ENCODE measurements around the gene RAVER2. TPM values are rescaled to one million over a fixed set of nuclear protein-coding genes. Genes with fewer than 3 reads are reported as not detected.

The RAVER2 gene
- total RNA-seq, 1 donor from 2014 or later = 23.8 TPM

DNA sequence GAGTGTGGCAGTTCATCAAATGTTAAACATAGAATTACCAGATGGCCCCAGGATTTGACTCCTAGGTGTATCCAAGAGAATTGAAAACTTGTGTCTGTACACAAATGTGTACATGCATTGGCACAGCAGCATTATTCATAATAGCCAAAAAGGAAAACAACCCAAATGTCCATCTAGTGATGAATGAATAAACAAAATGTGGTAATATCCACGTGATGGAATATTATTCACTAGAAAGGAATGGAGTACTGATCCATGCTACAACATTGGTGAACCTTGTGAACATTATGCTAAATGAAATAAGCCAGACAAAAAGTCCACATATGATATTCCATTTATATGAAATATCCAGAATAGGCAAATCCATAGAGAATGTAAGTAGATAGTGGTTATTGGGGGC lies 77.7 kb downstream of the RAVER2 start:
- Histone ChIP-seq H3K27ac (replicated peaks) (no peak overlapping the region), H3K9me3 (replicated peaks) (no peaks in the 10 kb centered on the region), H3K4me1 (peaks cover 10% of the 10 kb centered on the region), H3K36me3 (peaks cover 2% of the 10 kb centered on the region), H3K27me3 (ENCODE audit: low read depth) (no peaks in the 10 kb centered on the region), H3K4me3 (no peak overlapping the region)
- no peak for DNase-seq
- TF ChIP-seq, protein P1, sequence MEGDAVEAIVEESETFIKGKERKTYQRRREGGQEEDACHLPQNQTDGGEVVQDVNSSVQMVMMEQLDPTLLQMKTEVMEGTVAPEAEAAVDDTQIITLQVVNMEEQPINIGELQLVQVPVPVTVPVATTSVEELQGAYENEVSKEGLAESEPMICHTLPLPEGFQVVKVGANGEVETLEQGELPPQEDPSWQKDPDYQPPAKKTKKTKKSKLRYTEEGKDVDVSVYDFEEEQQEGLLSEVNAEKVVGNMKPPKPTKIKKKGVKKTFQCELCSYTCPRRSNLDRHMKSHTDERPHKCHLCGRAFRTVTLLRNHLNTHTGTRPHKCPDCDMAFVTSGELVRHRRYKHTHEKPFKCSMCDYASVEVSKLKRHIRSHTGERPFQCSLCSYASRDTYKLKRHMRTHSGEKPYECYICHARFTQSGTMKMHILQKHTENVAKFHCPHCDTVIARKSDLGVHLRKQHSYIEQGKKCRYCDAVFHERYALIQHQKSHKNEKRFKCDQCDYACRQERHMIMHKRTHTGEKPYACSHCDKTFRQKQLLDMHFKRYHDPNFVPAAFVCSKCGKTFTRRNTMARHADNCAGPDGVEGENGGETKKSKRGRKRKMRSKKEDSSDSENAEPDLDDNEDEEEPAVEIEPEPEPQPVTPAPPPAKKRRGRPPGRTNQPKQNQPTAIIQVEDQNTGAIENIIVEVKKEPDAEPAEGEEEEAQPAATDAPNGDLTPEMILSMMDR (IDR thresholded peaks at IDR 0.05; ENCODE audit: borderline replicate concordance) = no peak
- intact Hi-C loops (cut with micrococcal nuclease) = loop anchor here (5.0 kb wide), 2 partner anchors 70 to 555 kb away; no protein-coding TSS in a partner anchor

DNA sequence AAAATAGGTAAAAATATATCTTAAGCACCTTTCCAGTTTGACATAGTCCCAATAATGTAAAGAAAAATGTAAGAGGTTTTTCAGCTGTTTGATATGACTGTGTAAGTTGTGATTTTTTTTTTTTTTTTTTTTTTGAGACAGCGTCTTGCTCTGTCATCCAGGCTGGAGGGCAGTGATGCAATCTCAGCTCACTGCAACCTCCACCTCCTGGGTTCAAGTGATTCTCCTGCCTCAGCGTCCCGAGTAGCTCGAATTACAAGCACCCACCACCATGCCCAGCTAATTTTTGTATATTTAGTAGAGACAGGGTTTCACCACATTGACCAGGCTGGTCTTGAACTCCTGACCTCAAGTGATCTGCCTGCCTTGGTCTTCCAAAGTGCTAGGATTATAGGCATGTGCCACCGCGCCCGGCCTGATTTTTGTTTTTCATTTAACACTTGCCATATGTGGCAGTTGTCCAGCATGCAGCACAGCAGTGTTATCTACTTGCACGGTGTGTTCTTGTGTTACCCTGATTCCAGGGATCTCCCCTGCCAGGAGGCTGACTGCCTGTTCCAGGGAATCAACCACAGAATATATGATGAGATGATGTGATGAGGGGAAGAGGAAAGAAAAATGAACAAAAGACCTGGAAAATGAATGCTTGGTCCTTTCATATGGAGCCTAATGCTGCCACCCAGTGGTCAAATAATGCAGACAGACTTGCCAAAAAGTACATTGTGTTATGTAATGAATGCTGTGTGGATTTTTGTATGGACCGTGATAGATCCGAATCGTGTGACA lies 79.0 kb downstream of the RAVER2 start:
- H3K9me3 ChIP-seq (replicated peaks) = no peaks in the 10 kb centered on the region
- H3K27ac ChIP-seq (replicated peaks) = no peak overlapping the region
- no peak overlapping the region for H3K4me3 ChIP-seq
- no peaks in the 10 kb centered on the region for H3K27me3 ChIP-seq (ENCODE audit: low read depth)
- H3K4me1 ChIP-seq = peaks cover 13% of the 10 kb centered on the region
- DNase-seq = peak; percentile 26
- intact Hi-C loops (cut with micrococcal nuclease) = loop anchor here (2.0 to 5.0 kb wide), 3 partner anchors 72 to 557 kb away; no protein-coding TSS in a partner anchor
- TF ChIP-seq, protein P1 (IDR thresholded peaks at IDR 0.05; ENCODE audit: borderline replicate concordance) = peak; percentile 86
- no peaks in the 10 kb centered on the region for H3K36me3 ChIP-seq

DNA sequence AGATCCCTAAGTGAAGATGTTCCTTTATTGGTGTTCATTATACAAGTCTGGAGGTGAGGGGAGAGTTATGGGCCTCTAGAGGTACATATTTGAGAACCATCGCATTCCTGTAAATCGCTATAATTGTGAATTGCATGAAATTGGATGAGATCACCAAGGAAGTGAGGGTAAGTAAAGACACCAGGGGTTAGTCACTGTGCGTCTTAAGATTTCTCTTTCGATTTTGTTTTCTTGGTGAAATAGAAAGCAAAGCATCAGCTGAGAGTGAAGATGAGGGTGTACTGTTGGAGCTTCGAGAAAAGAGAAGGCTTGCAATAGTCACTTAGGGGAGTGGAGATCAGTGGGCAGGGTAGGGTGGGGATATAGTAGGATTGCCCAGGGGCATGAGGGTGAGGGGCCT lies 82.1 kb downstream of the RAVER2 start:
- Histone ChIP-seq H3K27ac (replicated peaks) (no peak overlapping the region), H3K9me3 (replicated peaks) (no peaks in the 10 kb centered on the region), H3K27me3 (ENCODE audit: low read depth) (no peaks in the 10 kb centered on the region), H3K36me3 (peaks cover 10% of the 10 kb centered on the region), H3K4me1 (peaks cover 28% of the 10 kb centered on the region), H3K4me3 (no peak overlapping the region)
- DNase-seq = no peak
- TF ChIP-seq, protein P1 (IDR thresholded peaks at IDR 0.05; ENCODE audit: borderline replicate concordance) = no peak
- intact Hi-C loops (cut with micrococcal nuclease) = no loop called here

DNA sequence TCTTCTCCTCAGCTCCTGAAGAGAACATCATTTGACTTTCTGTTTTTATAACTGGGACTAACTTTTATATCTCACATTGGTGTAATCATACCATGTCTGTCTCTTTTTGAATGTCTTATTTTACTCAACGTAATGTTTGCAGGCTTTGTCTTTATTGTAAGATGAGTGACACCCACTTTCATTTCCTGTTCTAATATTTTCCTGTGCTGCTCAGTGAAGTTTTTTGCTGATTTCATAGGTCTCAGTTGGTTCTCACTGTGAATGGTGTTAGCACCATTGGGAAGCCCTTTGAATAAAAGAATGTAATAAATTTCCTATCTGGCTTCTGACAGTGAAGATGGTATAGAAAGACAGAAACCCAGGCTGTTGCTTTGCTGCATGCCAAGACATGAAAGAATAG lies 84.0 kb downstream of the RAVER2 start:
- no peak overlapping the region for H3K27ac ChIP-seq (replicated peaks)
- H3K9me3 ChIP-seq (replicated peaks) = no peaks in the 10 kb centered on the region
- no peak overlapping the region for H3K4me3 ChIP-seq
- H3K27me3 ChIP-seq (ENCODE audit: low read depth) = no peaks in the 10 kb centered on the region
- peaks cover 26% of the 10 kb centered on the region for H3K4me1 ChIP-seq
- no peak for DNase-seq
- intact Hi-C loops (cut with micrococcal nuclease) = no loop called here
- peaks cover 28% of the 10 kb centered on the region for H3K36me3 ChIP-seq
- TF ChIP-seq, protein P1 (IDR thresholded peaks at IDR 0.05; ENCODE audit: borderline replicate concordance) = no peak

DNA sequence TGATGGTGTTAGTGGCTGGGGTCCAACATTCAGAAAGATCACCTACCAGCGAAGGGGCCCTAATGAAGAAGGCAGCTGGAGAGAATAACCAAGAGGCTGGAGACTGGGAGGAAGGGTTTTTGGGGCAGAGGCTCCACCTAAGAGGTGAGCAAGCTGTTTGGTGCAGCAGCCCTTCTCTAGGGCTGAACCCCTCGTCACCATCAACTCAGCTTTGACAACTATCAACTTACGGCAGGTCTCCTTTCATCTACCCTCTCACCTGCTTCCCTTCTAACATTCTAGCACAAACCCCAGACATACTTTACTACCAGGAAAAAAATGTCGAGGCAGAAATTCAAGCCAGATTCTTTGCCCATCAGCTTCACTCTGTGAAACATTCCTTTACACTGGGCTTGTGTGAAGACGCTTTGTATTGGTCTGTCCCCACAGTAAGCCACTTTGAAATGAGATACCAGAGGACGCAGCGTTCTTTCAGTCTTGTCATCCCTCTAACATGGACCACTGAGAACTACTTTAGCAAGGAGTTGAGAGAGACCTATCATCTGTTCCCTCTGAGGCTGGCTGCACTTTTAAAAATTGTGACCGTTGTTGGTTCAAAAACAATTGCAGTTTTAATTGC lies 84.6 kb downstream of the RAVER2 start:
- no peak overlapping the region for H3K4me3 ChIP-seq
- intact Hi-C loops (cut with micrococcal nuclease) = no loop called here
- H3K4me1 ChIP-seq = peaks cover 19% of the 10 kb centered on the region

More for the DNA sequence above, 84.6 kb downstream of the RAVER2 start:
- H3K9me3 ChIP-seq (replicated peaks) = no peaks in the 10 kb centered on the region
- H3K36me3 ChIP-seq = peaks cover 35% of the 10 kb centered on the region
- TF ChIP-seq, protein P1 (IDR thresholded peaks at IDR 0.05; ENCODE audit: borderline replicate concordance) = no peak
- peak overlapping the region; percentile 33 for H3K27ac ChIP-seq (replicated peaks)
- no peak for DNase-seq
- no peaks in the 10 kb centered on the region for H3K27me3 ChIP-seq (ENCODE audit: low read depth)

Measured in left ventricle myocardium inferior (tissue), 1 donor.